H1 (cell line): ENCODE results near the gene KSR2. TPM values are rescaled to one million over a fixed set of nuclear protein-coding genes. Genes with fewer than 3 reads are reported as not detected.

Experiments used
- CTCF ChIA-PET: fragments of 300-600 bp; sonication (Branson Sonifier 250); formaldehyde crosslinking; loops from one replicate; lab custom pipeline; 2021; ENCODE audit not compliant: partially characterized antibody; lab: Charles Lee
- POLR2A ChIA-PET: fragments of 300-600 bp; sonication (Branson Sonifier 250); formaldehyde crosslinking; loops from one replicate; lab custom pipeline; 2021; ENCODE audit warnings: inconsistent platforms; ENCODE audit not compliant: partially characterized antibody; lab: Charles Lee
- DNase-seq, 2 experiments: peaks; one replicate each; pipeline versions ENCODE4 v3.0.0 to v3.0.0-alpha.2; 2010 to 2022; ENCODE audit warnings: low spot score in 2 of 2, low read depth in 1 of 2, mixed read lengths in 1 of 2
- FAIRE-seq: peaks from 2 replicates; lab custom pipeline; 2011; peaks lifted over from hg19 to GRCh38; lab: Jason Lieb, UNC
- H2AFZ ChIP-seq: 2 replicates; pipeline ENCODE4 v1.8.1; 2012; ENCODE audit warnings: low read length, inconsistent platforms
- H2AK5ac ChIP-seq: 2 replicates; pipeline ENCODE4 v1.6.1; 2013; ENCODE audit warnings: low read depth, low read length
- H2BK120ac ChIP-seq: replicated peaks from 2 replicates; pipeline ENCODE3; 2013; ENCODE audit warnings: low read depth, low read length, inconsistent platforms
- H2BK12ac ChIP-seq: 2 replicates; pipeline ENCODE4 v1.6.1; 2013; ENCODE audit warnings: low read depth, low read length
- H2BK15ac ChIP-seq: 2 replicates; pipeline ENCODE4 v1.6.1; 2013; ENCODE audit warnings: low read length
- H2BK20ac ChIP-seq: 2 replicates; pipeline ENCODE4 v1.6.1; 2013; ENCODE audit warnings: low read length
- H2BK5ac ChIP-seq: 2 replicates; pipeline ENCODE4 v1.6.1; 2013; ENCODE audit warnings: low read depth, low read length
- H3K14ac ChIP-seq: 2 replicates; pipeline ENCODE4 v1.6.1; 2013; ENCODE audit warnings: inconsistent platforms; ENCODE audit not compliant: insufficient read length
- H3K18ac ChIP-seq: 2 replicates; pipeline ENCODE4 v1.6.1; 2013; ENCODE audit warnings: low read length; ENCODE audit errors: extremely low read depth
- H3K23ac ChIP-seq: 2 replicates; pipeline ENCODE4 v1.6.1; 2013; ENCODE audit warnings: inconsistent platforms; ENCODE audit not compliant: insufficient read length
- H3K23me2 ChIP-seq: 2 replicates; pipeline ENCODE4 v1.6.1; 2013; ENCODE audit warnings: low read depth, low read length
- H3K27ac ChIP-seq: 2 replicates; pipeline ENCODE4 v1.6.1; 2011; ENCODE audit warnings: low read depth, low read length, inconsistent platforms
- H3K27me3 ChIP-seq, 4 experiments: replicated peaks in 1 of 4; 1 replicate in 1 of 4; 2 replicates in 3 of 4; pipeline versions ENCODE4 v1.6.1 to v1.8.1; 2011 to 2013; ENCODE audit warnings: low read length in 3 of 4, mild to moderate bottlenecking in 3 of 4, inconsistent platforms in 2 of 4, mixed read lengths in 2 of 4, moderate library complexity in 1 of 4; ENCODE audit not compliant: control insufficient read depth in 3 of 4, insufficient read depth in 3 of 4; ENCODE audit errors: extremely low read depth in 1 of 4
- H3K36me3 ChIP-seq, 4 experiments: 2 replicates each; pipeline versions ENCODE4 v1.6.1 to v1.8.1; 2011 to 2013; ENCODE audit warnings: mild to moderate bottlenecking in 4 of 4, low read length in 3 of 4, moderate library complexity in 2 of 4, control low read depth in 1 of 4, inconsistent platforms in 1 of 4; ENCODE audit not compliant: insufficient read depth in 4 of 4, control insufficient read depth in 2 of 4
- H3K4ac ChIP-seq: replicated peaks from 2 replicates; pipeline ENCODE3; 2013; ENCODE audit warnings: low read length, low read depth, mixed read lengths, inconsistent platforms; ENCODE audit not compliant: insufficient read length
- H3K4me1 ChIP-seq, 4 experiments: replicated peaks in 1 of 4; 1 replicate in 1 of 4; 2 replicates in 3 of 4; pipeline versions ENCODE4 v1.6.1 to v1.8.1; 2011 to 2013; ENCODE audit warnings: low read length in 3 of 4, inconsistent platforms in 2 of 4, mixed read lengths in 1 of 4; ENCODE audit not compliant: insufficient read depth in 4 of 4, control insufficient read depth in 3 of 4
- H3K4me2 ChIP-seq, 2 experiments: 2 replicates each; pipeline versions ENCODE4 v1.6.1 to v1.8.1; 2011 to 2013; ENCODE audit warnings: low read depth in 2 of 2, low read length in 2 of 2, control low read depth in 1 of 2, inconsistent platforms in 1 of 2, mild to moderate bottlenecking in 1 of 2; ENCODE audit not compliant: insufficient read depth in 1 of 2
- H3K4me3 ChIP-seq, 4 experiments: fragments of 200-600, 300-600 bp in 1 of 4; sonication (generic), shearing (Covaris generic), sonication (Bioruptor Twin) in 1 of 4; 2 replicates each; pipeline versions ENCODE4 v1.5.1 to v1.8.1; 2011 to 2016; ENCODE audit warnings: low read length in 4 of 4, low read depth in 3 of 4, control low read depth in 2 of 4, inconsistent platforms in 2 of 4, mild to moderate bottlenecking in 2 of 4, mixed read lengths in 1 of 4, moderate library complexity in 1 of 4; ENCODE audit not compliant: insufficient read depth in 2 of 4; ENCODE audit errors: extremely low read depth in 1 of 4
- H3K56ac ChIP-seq: replicated peaks from 2 replicates; pipeline ENCODE3; 2013; ENCODE audit warnings: low read depth, mild to moderate bottlenecking, mixed read lengths, low read length, inconsistent platforms; ENCODE audit not compliant: insufficient read length
- H3K79me1 ChIP-seq: 2 replicates; pipeline ENCODE4 v1.6.1; 2013; ENCODE audit warnings: low read depth, low read length, control low read depth
- H3K79me2 ChIP-seq, 2 experiments: 2 replicates each; pipeline versions ENCODE4 v1.6.1 to v1.8.1; 2012 to 2013; ENCODE audit warnings: low read length in 2 of 2, mild to moderate bottlenecking in 2 of 2, inconsistent platforms in 1 of 2; ENCODE audit not compliant: insufficient read depth in 2 of 2, control insufficient read depth in 1 of 2
- H3K9ac ChIP-seq, 4 experiments: replicated peaks in 1 of 4; 1 replicate in 1 of 4; 2 replicates in 3 of 4; pipeline versions ENCODE4 v1.6.1 to v1.8.1; 2011 to 2013; ENCODE audit warnings: low read depth in 3 of 4, low read length in 3 of 4, control low read depth in 2 of 4, mild to moderate bottlenecking in 2 of 4, moderate library complexity in 2 of 4, inconsistent platforms in 1 of 4; ENCODE audit errors: extremely low read depth in 1 of 4
- H3K9me3 ChIP-seq, 2 experiments: 2 replicates each; pipeline versions ENCODE4 v1.6.1 to v1.8.1; 2012 to 2013; ENCODE audit warnings: mild to moderate bottlenecking in 2 of 2, moderate library complexity in 2 of 2, control low read depth in 1 of 2, inconsistent platforms in 1 of 2, low read depth in 1 of 2, low read length in 1 of 2, mixed read lengths in 1 of 2; ENCODE audit not compliant: insufficient read depth in 2 of 2
- H4K20me1 ChIP-seq, 2 experiments: replicated peaks in 1 of 2; 2 replicates each; pipeline versions ENCODE3 to v1.8.1; 2011 to 2013; ENCODE audit warnings: inconsistent platforms in 2 of 2, low read length in 2 of 2, mild to moderate bottlenecking in 1 of 2; ENCODE audit not compliant: insufficient read depth in 2 of 2, control insufficient read depth in 1 of 2
- H4K5ac ChIP-seq: 2 replicates; pipeline ENCODE4 v1.6.1; 2013; ENCODE audit warnings: low read length, low read depth, mixed read lengths, inconsistent platforms; ENCODE audit not compliant: insufficient read length
- H4K8ac ChIP-seq: 2 replicates; pipeline ENCODE4 v1.8.0; 2013; ENCODE audit warnings: mild to moderate bottlenecking, moderate library complexity, low read length, inconsistent platforms; ENCODE audit not compliant: insufficient read depth; ENCODE audit errors: extremely low read depth
- H4K91ac ChIP-seq: replicated peaks from 2 replicates; pipeline ENCODE3; 2013; ENCODE audit warnings: low read length, mixed read lengths, inconsistent platforms; ENCODE audit not compliant: insufficient read length
- MAX ChIP-seq: IDR thresholded peaks from 2 replicates; pipeline ENCODE4 v1.6.1; 2012; ENCODE audit warnings: inconsistent platforms
- WGBS, 2 experiments: shearing (Covaris generic) in 1 of 2; methylation state at CpG; one replicate each; pipeline versions ENCODE4 v1.1.6 to v1.1.7; 2013 to 2015; ENCODE audit warnings: low lambda C conversion rate in 2 of 2, mixed read lengths in 2 of 2, inconsistent platforms in 1 of 2, low coverage in 1 of 2, missing lambda C conversion rate in 1 of 2; ENCODE audit not compliant: insufficient replicate concordance in 2 of 2, insufficient coverage in 1 of 2, insufficient read length in 1 of 2; ENCODE audit errors: extremely low coverage in 1 of 2, missing lambda C conversion rate in 1 of 2; 5-methylcytosine and 5-hydroxymethylcytosine counted together
- polyA plus RNA-seq, 7 experiments: library from polyadenylated mRNA; depleted of rRNA in 3 of 7; stranded (reverse) in 5 of 7; unstranded in 2 of 7; fragments of >200 nt in 5 of 7; fragments of 200-250 nt in 2 of 7; gene quantifications; 1 replicate in 5 of 7; 2 replicates in 1 of 7; 4 replicates in 1 of 7; pipeline versions ENCODE4 v1.2.1 to v1.2.3, GENCODE V29; 2011 to 2013; ENCODE audit warnings: missing spikeins in 2 of 7, mixed read lengths in 2 of 7
- total RNA-seq: library from RNA; stranded (reverse); fragmentation: NEBNext Ultra II Directional; extraction: Animal tissue kit (Norgen Biotek cat#: 25700); gene quantifications from 2 replicates; pipeline ENCODE4 v1.2.1, GENCODE V29; 2021

KSR2 gene
- total and polyA plus RNA-seq, 2 of the 8 experiments (the other 6 are each of a cell fraction or from before 2014, with no cell fraction given) = 0.74 to 2.2 TPM

GRCh38 chr12:117514016-117514415, 454.8 kb downstream of the KSR2 start:
- H3K4me1 ChIP-seq = peaks cover 0 to 11% (median 9%) of the 10 kb centered on the region in 4 experiments; a peak in 3 of 7 replicates
- no peaks in the 10 kb centered on the region for H3K27me3 ChIP-seq
- no peak overlapping the region for H2AFZ ChIP-seq
- no peaks in the 10 kb centered on the region for H3K36me3 ChIP-seq
- H2BK15ac ChIP-seq = no peak overlapping the region
- H4K20me1 ChIP-seq = peaks cover 0 to 1% of the 10 kb centered on the region in 2 experiments
- H3K79me1 ChIP-seq = no peaks in the 10 kb centered on the region
- no peak overlapping the region for H3K27ac ChIP-seq
- 49% methylated on average over 5 of the region's 5 CpGs; no CpG with 5 or more reads in 1 of the 2 experiments for WGBS, 2 experiments
- H4K5ac ChIP-seq = no peak overlapping the region
- no peak overlapping the region for H3K4ac ChIP-seq
- no peak overlapping the region for H4K91ac ChIP-seq
- H3K23ac ChIP-seq = no peak overlapping the region
- peak overlapping the region; percentile 69; the same call in 1 of the 2 replicates for H2BK12ac ChIP-seq
- FAIRE-seq (no peak), DNase-seq (no peak)
- no peak overlapping the region for H2BK120ac ChIP-seq
- no peak overlapping the region for H3K56ac ChIP-seq
- no peaks in the 10 kb centered on the region; the same call in 1 of the 2 replicates for H3K23me2 ChIP-seq
- H2BK5ac ChIP-seq = 0 out of 2 replicates have a peak overlapping the region, but pooled peaks have one; percentile 4
- POLR2A ChIA-PET = interaction anchor here (1.2 kb wide), 1 partner anchor 9 kb away, joined by 3 read pairs; no protein-coding TSS in a partner anchor
- H3K9me3 ChIP-seq = no peaks in the 10 kb centered on the region
- peak overlapping the region in 1 of 4 experiments; percentile 4; a peak in 1 of 8 replicates for H3K4me3 ChIP-seq
- no peak overlapping the region; a peak in 1 of 7 replicates for H3K9ac ChIP-seq
- no peak overlapping the region for H3K14ac ChIP-seq
- no peak overlapping the region for H3K18ac ChIP-seq
- H2BK20ac ChIP-seq = no peak overlapping the region
- no peak overlapping the region for H2AK5ac ChIP-seq
- no peaks in the 10 kb centered on the region for H3K79me2 ChIP-seq
- H3K4me2 ChIP-seq = peak overlapping the region; percentile 41 to 67
- CTCF ChIA-PET = interaction anchor here (0.8 kb wide), 1 partner anchor 41 kb away, joined by 3 read pairs; no protein-coding TSS in a partner anchor
- no peak overlapping the region for H4K8ac ChIP-seq
- TF ChIP-seq MAX = 0 out of 2 replicates have a peak, but pooled peaks have one; percentile 30
